H1 (cell line): Measurements from ENCODE around the gene USP35. TPM values are rescaled to one million over a fixed set of nuclear protein-coding genes. Genes with fewer than 3 reads are reported as not detected.

Source experiments
- CBX5 ChIP-seq: fragments of 300-800, 300-1000 bp; sonication (generic); IDR thresholded peaks from 2 replicates; pipeline ENCODE4 v1.7.1; 2016; ENCODE audit warnings: antibody characterized with exemption, low read length, low read depth
- CHD2 ChIP-seq: IDR thresholded peaks from 2 replicates; pipeline ENCODE4 v1.6.1; 2012; ENCODE audit warnings: low read length, improper control_type of control experiment
- KDM5A ChIP-seq: fragments of 200-600 bp; IDR thresholded peaks from 2 replicates; pipeline ENCODE4 v1.7.1; 2012; ENCODE audit warnings: mild to moderate bottlenecking, low read length, inconsistent platforms, mixed read lengths
- TAF7 ChIP-seq: optimal IDR thresholded peaks from 2 replicates; pipeline ENCODE3; 2011; ENCODE audit warnings: low read depth, mild to moderate bottlenecking, inconsistent platforms, low read length, moderate library complexity, borderline replicate concordance
- polyA plus RNA-seq, 7 experiments: library from polyadenylated mRNA; depleted of rRNA in 3 of 7; stranded (reverse) in 5 of 7; unstranded in 2 of 7; fragments of >200 nt in 5 of 7; fragments of 200-250 nt in 2 of 7; gene quantifications; 1 replicate in 5 of 7; 2 replicates in 1 of 7; 4 replicates in 1 of 7; pipeline versions ENCODE4 v1.2.1 to v1.2.3, GENCODE V29; 2011 to 2013; ENCODE audit warnings: missing spikeins in 2 of 7, mixed read lengths in 2 of 7
- total RNA-seq: library from RNA; stranded (reverse); fragmentation: NEBNext Ultra II Directional; extraction: Animal tissue kit (Norgen Biotek cat#: 25700); gene quantifications from 2 replicates; pipeline ENCODE4 v1.2.1, GENCODE V29; 2021

Gene USP35
- total and polyA plus RNA-seq, 2 of the 8 experiments (the other 6 are each of a cell fraction or from before 2014, with no cell fraction given): 4.6 to 6.8 TPM

DNA sequence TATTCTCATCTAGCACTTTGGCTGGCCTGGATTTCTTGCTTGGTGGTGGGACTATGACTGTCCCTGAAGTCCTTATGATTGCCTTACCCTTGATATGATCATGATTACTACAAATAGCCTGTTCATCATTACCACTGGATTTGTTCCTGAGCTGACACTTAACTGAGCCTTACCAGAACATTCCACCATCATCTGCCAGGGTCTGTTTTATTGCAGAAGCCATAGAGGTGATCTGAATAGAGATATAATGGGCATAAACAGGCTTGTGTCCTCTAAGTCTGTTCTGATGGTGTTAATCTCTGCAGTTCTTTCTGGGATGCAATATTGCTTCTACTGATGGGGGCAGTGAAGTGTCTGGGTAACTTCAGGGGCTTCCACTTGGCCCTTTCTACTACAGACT lies 36.9 kb upstream of the USP35 start (continued):
- no peak for TF ChIP-seq CBX5
- no peak for TF ChIP-seq CHD2
- TF ChIP-seq TAF7: no peak
- no peak for TF ChIP-seq KDM5A
